EL (cell line): ENCODE results near the gene ECI1.

Experiments
- DNase-seq: peaks from one replicate; pipeline ENCODE4 v3.0.0-alpha.2; 2016

The ECI1 gene

GRCh38 chr16:2251296-2252111, at the start of gene ECI1:
Gene ECI1 (minus strand): TSS chr16:2251587. CDS start chr16:2251566, 21 bp downstream.
- peak; percentile 97 for DNase-seq

GRCh38 chr16:2299915-2300192, 48.5 kb upstream of the ECI1 start:
- no peak for DNase-seq

- no peak for DNase-seq
These were observed 47.9 kb upstream of the ECI1 start for GRCh38 chr16:2299121-2299914.

GRCh38 chr16:2298621-2299020, 47.2 kb upstream of the ECI1 start:
- no peak for DNase-seq

DNA sequence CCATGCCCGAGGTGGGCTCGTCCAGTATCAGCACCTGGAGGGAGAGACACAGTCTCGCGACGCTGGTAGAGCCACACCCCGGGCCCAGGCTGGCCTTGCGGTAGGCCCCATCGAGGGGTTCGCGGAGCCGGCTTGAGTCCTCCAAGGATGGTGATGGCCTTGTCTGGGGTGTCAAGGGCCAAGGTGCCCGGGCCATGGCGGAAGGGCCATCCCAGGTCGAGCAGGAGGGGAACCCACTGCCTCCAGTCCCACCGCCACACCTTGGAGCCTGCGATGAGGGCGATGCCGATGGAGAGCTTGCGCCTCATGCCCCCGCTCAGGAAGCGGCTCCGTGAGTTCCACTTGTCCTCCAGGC, 46.1 kb upstream of the ECI1 start:
- no peak for DNase-seq

DNA sequence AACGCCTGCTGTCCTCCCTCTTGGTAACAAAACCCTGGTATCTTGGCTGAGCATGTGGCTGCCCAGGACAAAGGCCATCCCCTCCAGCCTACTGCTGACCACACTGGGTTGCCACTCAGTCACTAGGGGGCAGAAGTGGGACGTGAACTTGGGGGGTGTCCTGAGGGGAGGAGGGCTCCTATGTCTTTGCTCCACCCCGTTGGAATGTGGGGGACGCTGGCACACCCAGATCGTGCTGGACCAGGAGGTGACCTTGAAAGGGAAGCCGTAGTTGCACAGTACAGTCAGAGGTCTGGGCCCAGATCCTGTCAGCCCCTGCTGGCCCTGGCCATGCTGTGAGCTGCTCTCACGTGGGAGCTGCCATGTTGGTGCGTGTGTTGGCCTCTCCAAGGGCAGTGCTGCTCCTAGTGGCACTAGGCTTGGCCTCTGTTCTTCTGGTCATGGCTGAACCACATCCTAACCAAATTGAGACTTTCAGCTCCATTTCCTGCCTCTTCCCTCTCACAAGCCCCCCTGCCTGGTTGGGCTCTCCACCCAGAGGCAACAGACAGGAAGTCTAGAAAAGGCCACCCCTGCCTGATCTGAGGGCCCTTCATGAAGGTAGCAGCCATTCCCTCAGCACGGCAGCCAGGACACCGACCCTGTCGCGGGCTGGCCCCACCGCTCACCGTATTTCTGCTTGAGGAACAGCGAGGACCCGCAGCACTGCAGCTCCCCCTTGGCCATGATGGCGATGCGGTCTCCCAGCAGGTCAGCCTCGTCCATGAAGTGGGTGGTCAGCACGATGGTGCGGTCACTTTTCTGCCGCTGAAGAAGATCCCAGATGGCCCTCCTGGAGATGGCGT, 45.5 kb upstream of the ECI1 start:
- peak; percentile 44 for DNase-seq

GRCh38 chr16:2295056-2295798, 43.8 kb upstream of the ECI1 start:
- no peak for DNase-seq

- DNase-seq = no peak
These were observed 40.8 kb upstream of the ECI1 start for GRCh38 chr16:2292221-2292620.

- no peak for DNase-seq
These were observed 37.9 kb upstream of the ECI1 start for GRCh38 chr16:2289282-2289681.

DNA sequence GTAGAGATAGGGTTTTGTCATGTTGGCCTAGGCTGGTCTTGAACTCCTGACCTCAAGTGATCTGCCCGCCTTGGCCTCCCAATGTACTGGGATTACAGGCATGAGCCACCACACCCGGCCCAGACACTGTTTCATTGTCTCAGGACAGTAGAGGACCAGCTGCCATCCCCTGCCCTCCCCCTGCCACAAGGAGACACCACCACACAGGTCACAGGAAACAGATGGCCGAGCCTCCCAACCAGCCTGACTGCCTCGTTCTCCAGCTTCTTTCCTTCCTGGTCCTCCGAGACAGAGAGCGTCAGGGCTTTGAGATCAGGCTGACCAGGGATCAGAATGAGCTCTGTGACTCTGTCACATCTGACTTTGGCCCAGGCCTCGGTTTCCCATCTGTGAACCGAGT, 37.3 kb upstream of the ECI1 start:
- DNase-seq = no peak

DNA sequence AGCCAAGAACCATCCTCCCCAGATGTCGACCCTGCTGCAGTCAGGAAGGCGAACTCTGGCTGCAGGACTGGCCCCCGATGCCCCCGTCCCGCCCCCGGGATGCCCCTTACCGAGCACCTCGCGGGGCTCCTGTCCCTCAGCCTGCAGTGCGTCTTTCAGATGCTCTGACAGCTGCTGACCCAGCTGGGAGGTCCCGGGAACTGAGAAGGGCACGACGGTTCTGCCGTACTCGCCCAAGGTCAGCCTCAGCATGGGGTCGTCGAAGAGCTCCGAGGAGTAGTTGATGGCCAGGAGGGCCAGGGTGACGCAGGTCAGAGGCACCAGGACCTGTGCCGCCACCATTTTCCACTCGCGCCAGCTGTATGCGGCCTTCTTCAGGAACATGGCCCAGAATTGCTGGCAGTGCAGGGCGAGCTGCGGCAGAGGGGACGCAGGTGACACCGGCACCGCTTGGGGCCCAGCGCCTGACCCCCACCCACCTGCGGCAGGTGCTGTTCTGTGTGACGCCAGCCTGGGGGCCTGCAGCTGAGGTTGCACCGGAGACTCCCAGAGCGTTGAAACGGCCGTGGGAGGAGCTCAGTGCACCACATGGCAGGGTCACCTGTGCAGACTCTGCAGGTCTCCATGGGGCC, 36.6 kb upstream of the ECI1 start:
- DNase-seq = no peak

GRCh38 chr16:2286550-2286949, 35.2 kb upstream of the ECI1 start:
- no peak for DNase-seq

DNA sequence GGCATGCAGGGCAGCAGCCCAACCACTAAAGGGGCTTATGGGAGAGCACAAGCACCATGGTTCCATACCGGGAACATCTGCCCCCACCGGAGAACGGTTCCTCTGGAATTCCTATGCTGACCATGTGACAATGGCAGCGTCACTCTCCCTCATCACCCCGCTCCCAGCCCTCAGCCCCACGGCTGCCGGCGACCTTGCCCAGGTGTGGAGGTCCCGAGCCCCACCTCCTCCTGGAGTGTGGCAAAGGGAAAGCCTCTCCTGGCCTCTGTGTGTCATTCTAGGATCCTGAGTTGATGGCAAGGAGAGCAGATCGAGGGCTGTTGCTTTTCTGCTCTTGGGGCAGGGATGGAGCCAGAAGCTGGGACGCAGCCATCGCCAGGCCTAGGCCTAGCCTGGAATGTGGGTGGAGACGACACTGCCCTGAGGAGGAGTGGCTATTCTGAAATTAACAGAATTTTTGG, 34.4 kb upstream of the ECI1 start:
- DNase-seq = no peak

DNA sequence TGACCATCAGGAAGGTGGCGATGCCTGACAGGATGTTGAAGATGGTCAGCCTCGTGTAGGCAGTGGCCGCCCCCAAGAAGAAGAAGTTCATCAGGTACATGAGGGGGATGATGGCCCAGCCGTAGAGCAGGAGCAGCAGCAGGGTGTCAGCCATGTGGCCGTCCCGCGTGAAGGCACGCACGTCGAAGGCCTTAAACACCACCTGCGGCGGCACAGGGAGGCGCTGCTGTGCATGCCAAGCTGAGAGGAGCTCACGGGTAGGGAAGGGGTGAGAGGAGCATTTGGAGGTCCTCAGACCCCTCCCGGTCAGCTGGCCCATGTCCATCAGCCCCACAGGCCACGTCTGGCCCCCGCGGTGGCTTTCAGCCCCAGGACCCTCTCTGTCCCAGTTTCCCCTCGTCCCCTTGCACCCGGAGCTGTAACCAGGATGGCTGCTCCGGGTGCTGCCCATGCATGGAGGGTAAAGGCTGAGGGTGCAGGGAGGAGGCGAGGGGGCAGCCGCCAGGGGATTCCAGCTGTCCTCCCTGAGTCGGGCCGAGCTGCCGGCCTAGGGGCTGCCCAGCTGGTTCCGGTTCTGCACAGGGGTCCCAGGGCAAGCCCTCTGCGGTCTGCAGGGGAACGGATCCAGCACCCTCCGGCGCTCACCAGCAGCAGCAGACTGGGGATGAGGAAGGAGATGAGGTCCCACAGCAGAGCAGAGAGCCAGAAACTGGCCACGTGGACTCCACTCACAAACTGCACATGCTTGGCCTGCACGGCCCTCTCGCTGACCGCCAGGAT, 33.6 kb upstream of the ECI1 start:
- no peak for DNase-seq

GRCh38 chr16:2284001-2284770, 32.8 kb upstream of the ECI1 start:
- no peak for DNase-seq

DNA sequence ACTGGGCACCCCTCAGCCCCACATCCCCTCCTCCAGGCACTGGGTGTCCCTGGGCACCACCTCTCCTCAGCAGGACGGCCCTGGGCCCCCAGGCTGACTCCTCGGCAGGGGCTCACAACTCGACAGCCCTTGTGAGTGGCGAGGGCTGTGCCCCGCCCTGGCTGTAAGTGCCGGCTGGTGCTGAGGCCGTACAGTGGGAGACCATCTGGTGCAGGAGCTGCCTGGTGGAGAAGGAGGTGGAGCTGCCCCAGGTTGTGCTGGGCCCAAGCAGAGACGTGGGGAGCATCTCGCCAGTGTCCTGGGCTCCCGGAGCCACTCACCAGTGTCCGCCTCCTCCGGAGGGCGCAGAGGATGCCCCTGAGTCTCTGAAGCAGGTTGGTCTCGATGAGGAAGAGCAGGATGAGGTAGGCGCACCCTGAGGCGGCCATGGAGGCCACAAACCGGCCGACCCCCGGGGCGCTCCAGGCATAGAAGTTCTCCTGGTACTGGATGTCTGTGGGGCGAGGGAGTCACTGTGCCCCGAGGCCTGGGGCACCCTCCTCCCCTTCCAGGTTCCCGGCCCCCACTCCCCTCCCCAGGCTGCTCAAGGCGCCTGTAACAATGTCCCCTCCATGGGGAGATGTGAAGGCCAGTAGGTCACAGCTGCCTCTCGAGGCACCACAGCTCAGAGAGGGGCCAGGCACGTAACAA, 31.6 kb upstream of the ECI1 start:
- DNase-seq = no peak

DNA sequence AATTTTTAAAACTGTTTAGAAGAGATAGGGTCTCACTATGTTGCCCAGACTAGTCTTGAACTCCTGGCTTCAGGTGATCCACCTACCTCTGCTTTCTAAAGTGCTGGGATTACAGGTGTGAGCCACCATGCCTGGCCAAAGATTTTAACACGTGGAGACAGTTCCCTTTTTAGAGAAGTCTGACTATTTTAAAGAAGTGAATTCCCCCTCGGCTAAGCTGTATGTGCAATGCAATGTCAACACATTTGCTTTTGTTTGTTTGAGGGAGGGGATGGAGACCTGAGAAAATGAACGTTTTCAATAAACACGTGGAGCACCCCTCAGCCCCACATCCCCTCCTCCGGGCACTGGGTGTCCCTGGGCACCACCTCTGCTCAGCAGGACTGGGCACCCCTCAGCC, 30.9 kb upstream of the ECI1 start:
- no peak for DNase-seq

DNA sequence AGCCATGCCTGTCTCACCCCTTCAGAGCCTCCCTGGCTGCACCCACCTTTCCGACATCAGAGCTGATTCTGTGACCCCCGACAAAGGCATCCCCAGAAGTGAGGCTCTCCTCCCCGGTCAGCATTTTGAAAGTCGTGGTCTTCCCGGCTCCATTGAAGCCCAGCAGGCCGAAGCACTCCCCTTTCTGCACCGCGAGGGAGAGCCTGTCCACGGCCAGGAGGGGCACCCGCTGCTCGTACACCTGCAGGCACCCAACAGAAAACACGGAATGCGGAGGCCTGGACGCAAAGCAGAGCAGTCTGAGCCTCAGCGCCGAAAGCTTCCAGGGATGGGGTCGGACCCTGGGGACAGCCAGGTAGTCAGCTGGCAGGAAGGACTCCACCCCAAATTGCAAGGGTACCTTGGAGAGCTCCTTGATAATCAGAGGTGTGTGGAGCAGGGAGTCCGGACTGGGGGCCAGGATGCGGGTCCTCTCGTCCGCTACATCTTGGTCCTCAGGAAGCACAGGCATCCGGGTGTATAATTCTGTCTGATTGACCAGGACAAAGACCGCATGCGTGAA, 29.7 kb upstream of the ECI1 start:
- no peak for DNase-seq

DNA sequence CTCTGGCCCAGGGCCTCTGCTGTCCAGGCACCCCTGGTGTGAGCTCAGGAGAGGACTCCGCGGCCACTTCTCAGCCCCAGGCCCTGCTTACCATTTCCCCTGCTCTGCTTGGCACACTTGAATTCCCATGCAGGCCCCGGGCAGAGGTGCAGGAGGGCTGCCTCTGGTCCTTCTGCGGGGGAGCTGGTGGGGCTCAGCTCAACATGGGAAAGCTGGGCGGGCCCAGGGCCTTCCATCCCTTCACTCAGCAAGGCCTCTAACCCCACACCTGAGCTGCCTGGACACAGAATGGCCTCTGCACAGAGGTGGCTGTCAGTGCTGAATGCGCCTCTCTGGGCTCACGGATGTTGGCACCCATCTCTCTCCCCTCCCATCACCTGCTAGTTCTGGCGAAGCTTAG, 29.1 kb upstream of the ECI1 start:
- no peak for DNase-seq
